Measurements from ENCODE around the gene PHOSPHO1. TPM values are rescaled to one million over a fixed set of nuclear protein-coding genes. Genes with fewer than 3 reads are reported as not detected.
"Not testable (repeated sequence)": the region's sequence is repeated elsewhere in the genome, so short reads cannot be mapped to it uniquely, and the experiment has no call there.

PHOSPHO1 gene
- total RNA-seq, 1 experiment from 2014 or later = 1.1 TPM

DNA sequence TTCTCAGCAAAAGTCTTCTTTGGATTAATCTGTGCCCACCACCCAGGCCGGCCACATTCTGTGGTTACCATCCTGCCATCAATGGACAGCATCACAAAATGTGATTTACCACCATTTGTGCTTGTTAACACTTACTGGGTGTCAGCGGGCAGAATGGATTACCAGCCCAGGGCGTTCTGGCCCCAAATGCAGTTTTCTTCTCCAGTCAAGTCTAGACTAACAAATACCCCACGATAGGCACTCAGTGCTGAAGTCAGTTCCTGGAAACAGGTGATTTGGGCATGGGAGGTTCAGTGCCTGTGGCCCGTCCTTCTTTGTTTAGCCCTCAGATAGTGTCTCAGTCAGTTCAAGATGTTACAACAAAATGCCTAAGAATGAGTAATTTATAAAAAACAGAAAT lies 38.8 kb upstream of the PHOSPHO1 start:
- H3K9ac ChIP-seq (ENCODE audit: low read length) = no peak overlapping the region
- no peak overlapping the region for H3K4me2 ChIP-seq (ENCODE audit: low read length)
- no peaks in the 10 kb centered on the region for H3K4me1 ChIP-seq (ENCODE audit: insufficient read depth, low read length)
- no peak overlapping the region for H3K4me3 ChIP-seq (ENCODE audit: low read length)
- H4K20me1 ChIP-seq (ENCODE audit: low read length) = no peaks in the 10 kb centered on the region
- no peaks in the 10 kb centered on the region for H3F3A ChIP-seq (ENCODE audit: low read length, unreplicated experiment)
- H3K27ac ChIP-seq (ENCODE audit: low read length) = no peak overlapping the region
- no peaks in the 10 kb centered on the region for H3K27me3 ChIP-seq (ENCODE audit: low read length)
- ChIA-PET CTCF (no interaction called here), POLR2A (ENCODE audit: unreplicated experiment) (no interaction called here)
- no TSS peak for BruUV-seq (replicated peaks)
- no peaks in the 10 kb centered on the region for H3K9me3 ChIP-seq (ENCODE audit: low read length)
- TF ChIP-seq, protein P1, sequence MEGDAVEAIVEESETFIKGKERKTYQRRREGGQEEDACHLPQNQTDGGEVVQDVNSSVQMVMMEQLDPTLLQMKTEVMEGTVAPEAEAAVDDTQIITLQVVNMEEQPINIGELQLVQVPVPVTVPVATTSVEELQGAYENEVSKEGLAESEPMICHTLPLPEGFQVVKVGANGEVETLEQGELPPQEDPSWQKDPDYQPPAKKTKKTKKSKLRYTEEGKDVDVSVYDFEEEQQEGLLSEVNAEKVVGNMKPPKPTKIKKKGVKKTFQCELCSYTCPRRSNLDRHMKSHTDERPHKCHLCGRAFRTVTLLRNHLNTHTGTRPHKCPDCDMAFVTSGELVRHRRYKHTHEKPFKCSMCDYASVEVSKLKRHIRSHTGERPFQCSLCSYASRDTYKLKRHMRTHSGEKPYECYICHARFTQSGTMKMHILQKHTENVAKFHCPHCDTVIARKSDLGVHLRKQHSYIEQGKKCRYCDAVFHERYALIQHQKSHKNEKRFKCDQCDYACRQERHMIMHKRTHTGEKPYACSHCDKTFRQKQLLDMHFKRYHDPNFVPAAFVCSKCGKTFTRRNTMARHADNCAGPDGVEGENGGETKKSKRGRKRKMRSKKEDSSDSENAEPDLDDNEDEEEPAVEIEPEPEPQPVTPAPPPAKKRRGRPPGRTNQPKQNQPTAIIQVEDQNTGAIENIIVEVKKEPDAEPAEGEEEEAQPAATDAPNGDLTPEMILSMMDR (conservative IDR thresholded peaks at IDR 0.05; ENCODE audit: low read depth, low read length) = no peak
- TF ChIP-seq EZH2 (IDR thresholded peaks at IDR 0.05; ENCODE audit: low read length, unreplicated experiment) (no peak), EZH2phosphoT487 (IDR thresholded peaks at IDR 0.05; ENCODE audit: borderline replicate concordance, low read length) (no peak)
- H3K79me2 ChIP-seq (ENCODE audit: low read length) = no peaks in the 10 kb centered on the region
- H2AFZ ChIP-seq (ENCODE audit: low read length) = no peak overlapping the region
- ATAC-seq (no peak), DNase-seq (no peak)
- intact Hi-C loops (cut with micrococcal nuclease) = no loop called here
- H3K36me3 ChIP-seq (ENCODE audit: low read depth, low read length) = no peaks in the 10 kb centered on the region
- H3K9me2 ChIP-seq (replicated peaks; ENCODE audit: low read length) = no peaks in the 10 kb centered on the region

DNA sequence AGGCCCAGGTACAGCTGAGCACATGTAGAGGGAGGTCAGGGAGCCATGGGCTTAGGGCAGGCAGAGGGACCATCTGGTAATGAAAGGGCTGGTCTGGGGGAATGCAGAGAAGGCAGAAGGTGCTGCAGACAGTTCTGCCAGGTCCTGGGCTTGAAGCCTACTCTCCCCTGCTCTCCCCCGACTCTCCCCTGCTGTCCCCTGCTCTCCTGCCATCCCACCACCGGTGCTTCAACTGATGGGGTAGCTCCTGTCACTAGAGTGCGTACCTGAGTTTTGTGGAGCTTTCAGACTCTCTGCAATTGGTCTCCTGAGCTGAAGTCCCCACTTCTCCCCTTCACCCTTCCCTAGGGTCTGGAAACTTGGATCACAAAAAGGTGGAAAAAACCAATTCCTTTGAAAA lies 37.3 kb upstream of the PHOSPHO1 start:
- POLR2A ChIA-PET (ENCODE audit: unreplicated experiment) = no interaction called here
- CTCF ChIA-PET = no interaction called here

GRCh38 chr17:49266233-49266632 lies 35.6 kb upstream of the PHOSPHO1 start:
- no peak for DNase-seq

More for the DNA sequence above, 37.3 kb upstream of the PHOSPHO1 start:
- intact Hi-C loops (cut with micrococcal nuclease) = no loop called here
- no peaks in the 10 kb centered on the region for H3K9me2 ChIP-seq (replicated peaks; ENCODE audit: low read length)
- ATAC-seq = no peak
- BruUV-seq (replicated peaks) = no TSS peak
- no peak overlapping the region for H3K27ac ChIP-seq (ENCODE audit: low read length)
- H3K9ac ChIP-seq (ENCODE audit: low read length) = no peak overlapping the region
- no peaks in the 10 kb centered on the region for H3K79me2 ChIP-seq (ENCODE audit: low read length)
- no peak overlapping the region for H3K4me3 ChIP-seq (ENCODE audit: low read length)
- H3K4me1 ChIP-seq (ENCODE audit: insufficient read depth, low read length) = no peaks in the 10 kb centered on the region
- H3K36me3 ChIP-seq (ENCODE audit: low read depth, low read length) = no peaks in the 10 kb centered on the region
- TF ChIP-seq, protein P1 (conservative IDR thresholded peaks at IDR 0.05; ENCODE audit: low read depth, low read length) = no peak
- TF ChIP-seq EZH2 (IDR thresholded peaks at IDR 0.05; ENCODE audit: low read length, unreplicated experiment) (no peak), EZH2phosphoT487 (IDR thresholded peaks at IDR 0.05; ENCODE audit: borderline replicate concordance, low read length) (no peak)
- no peak for DNase-seq
- H2AFZ ChIP-seq (ENCODE audit: low read length) = no peak overlapping the region
- no peaks in the 10 kb centered on the region for H3K27me3 ChIP-seq (ENCODE audit: low read length)
- no peak overlapping the region for H3K4me2 ChIP-seq (ENCODE audit: low read length)
- H4K20me1 ChIP-seq (ENCODE audit: low read length) = no peaks in the 10 kb centered on the region
- no peaks in the 10 kb centered on the region for H3K9me3 ChIP-seq (ENCODE audit: low read length)
- no peaks in the 10 kb centered on the region for H3F3A ChIP-seq (ENCODE audit: low read length, unreplicated experiment)

DNA sequence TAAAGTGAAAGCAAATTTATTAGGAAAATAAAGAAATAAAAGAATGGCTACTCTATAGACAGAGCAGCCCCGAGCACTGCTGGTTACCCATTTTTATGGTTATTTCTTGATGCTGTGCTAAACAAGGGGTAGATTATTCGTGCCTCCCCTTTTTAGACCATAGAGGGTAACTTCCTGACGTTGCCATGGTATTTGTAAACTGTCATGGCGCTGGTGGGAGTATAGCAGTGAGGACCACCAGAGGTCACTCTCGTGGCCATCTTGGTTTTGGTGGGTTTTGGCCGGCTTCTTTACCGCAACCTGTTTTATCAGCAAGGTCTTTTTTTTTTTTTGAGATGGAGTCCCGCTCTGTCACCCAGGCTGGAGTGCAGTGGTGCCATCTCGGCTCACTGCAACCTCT lies 31.0 kb upstream of the PHOSPHO1 start:
- H3K27ac ChIP-seq (ENCODE audit: low read length); H2AFZ ChIP-seq (ENCODE audit: low read length); H3K4me3 ChIP-seq (ENCODE audit: low read length); CTCF ChIA-PET; H4K20me1 ChIP-seq (ENCODE audit: low read length); H3K79me2 ChIP-seq (ENCODE audit: low read length); H3K9ac ChIP-seq (ENCODE audit: low read length); H3K9me2 ChIP-seq (replicated peaks; ENCODE audit: low read length); BruUV-seq (replicated peaks); H3K27me3 ChIP-seq (ENCODE audit: low read length); ATAC-seq; H3F3A ChIP-seq (ENCODE audit: low read length, unreplicated experiment); H3K9me3 ChIP-seq (ENCODE audit: low read length); intact Hi-C loops (cut with micrococcal nuclease); H3K4me2 ChIP-seq (ENCODE audit: low read length); H3K36me3 ChIP-seq (ENCODE audit: low read depth, low read length); DNase-seq: not testable (repeated sequence)
- H3K4me1 ChIP-seq (ENCODE audit: insufficient read depth, low read length) = peaks cover 12% of the 10 kb centered on the region
- POLR2A ChIA-PET (ENCODE audit: unreplicated experiment) = interaction anchor here (0.6 kb wide), 1 partner anchor 765 kb away, joined by 3 read pairs; no protein-coding TSS in a partner anchor

More at GRCh38 chr17:49266233-49266632, 35.6 kb upstream of the PHOSPHO1 start:
- H3K9me3 ChIP-seq (ENCODE audit: low read length) = no peaks in the 10 kb centered on the region
- ChIA-PET POLR2A (ENCODE audit: unreplicated experiment) (no interaction called here), CTCF (no interaction called here)
- no peaks in the 10 kb centered on the region for H3K9me2 ChIP-seq (replicated peaks; ENCODE audit: low read length)
- no peaks in the 10 kb centered on the region for H4K20me1 ChIP-seq (ENCODE audit: low read length)
- no peak for TF ChIP-seq EZH2 (IDR thresholded peaks at IDR 0.05; ENCODE audit: low read length, unreplicated experiment)
- TF ChIP-seq, protein P1 (conservative IDR thresholded peaks at IDR 0.05; ENCODE audit: low read depth, low read length) = no peak
- TF ChIP-seq EZH2phosphoT487 (IDR thresholded peaks at IDR 0.05; ENCODE audit: borderline replicate concordance, low read length) = no peak
- no peaks in the 10 kb centered on the region for H3F3A ChIP-seq (ENCODE audit: low read length, unreplicated experiment)
- no peak overlapping the region for H3K27ac ChIP-seq (ENCODE audit: low read length)
- ATAC-seq = no peak
- H3K4me1 ChIP-seq (ENCODE audit: insufficient read depth, low read length) = no peaks in the 10 kb centered on the region
- no peak overlapping the region for H2AFZ ChIP-seq (ENCODE audit: low read length)
- no peaks in the 10 kb centered on the region for H3K27me3 ChIP-seq (ENCODE audit: low read length)
- no peaks in the 10 kb centered on the region for H3K36me3 ChIP-seq (ENCODE audit: low read depth, low read length)
- H3K4me2 ChIP-seq (ENCODE audit: low read length) = no peak overlapping the region
- no TSS peak for BruUV-seq (replicated peaks)
- H3K9ac ChIP-seq (ENCODE audit: low read length) = no peak overlapping the region
- no peak overlapping the region for H3K4me3 ChIP-seq (ENCODE audit: low read length)
- intact Hi-C loops (cut with micrococcal nuclease) = no loop called here
- no peaks in the 10 kb centered on the region for H3K79me2 ChIP-seq (ENCODE audit: low read length)

Measured in PC-3 (cell line).